Mammary epithelial cell (primary cell): ENCODE results near the gene TELO2.

Experiments
- EZH2 ChIP-seq: IDR thresholded peaks from 2 replicates; pipeline ENCODE4 v1.6.1; 2012; ENCODE audit warnings: low read length, inconsistent platforms, borderline replicate concordance
- TF ChIP-seq, protein P1 (sequence below), 2 donors: IDR thresholded peaks in 1 of 2; conservative IDR thresholded peaks in 1 of 2; 2 replicates each; pipeline ENCODE4 v1.5.1; 2011 to 2012; ENCODE audit warnings: inconsistent platforms in 2 of 2, low read length in 2 of 2, mild to moderate bottlenecking in 2 of 2, control low read depth in 1 of 2, low read depth in 1 of 2; ENCODE audit not compliant: insufficient read depth in 1 of 2; ENCODE audit errors: extremely low read depth in 1 of 2

DNA sequence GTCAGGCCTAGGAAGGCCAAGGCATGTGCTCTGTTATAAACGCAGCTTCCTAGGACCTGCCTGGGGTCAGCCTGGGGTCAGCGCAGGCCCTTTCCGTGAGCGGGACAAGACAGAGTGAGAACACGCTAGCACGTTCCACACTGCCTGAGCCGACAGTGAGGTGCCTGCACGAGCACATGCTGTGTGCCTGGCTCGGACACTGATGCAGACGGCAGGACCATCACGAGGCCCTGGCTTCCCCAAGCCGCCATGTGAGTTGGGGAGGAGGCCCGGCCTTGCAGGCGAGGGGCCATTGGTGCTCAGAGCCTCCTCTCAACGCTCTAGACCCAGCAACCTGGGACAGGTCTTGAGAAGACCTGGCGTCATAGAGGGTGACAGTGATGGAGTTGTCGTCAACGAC is 49.4 kb downstream of the TELO2 start:
- TF ChIP-seq, protein P1, sequence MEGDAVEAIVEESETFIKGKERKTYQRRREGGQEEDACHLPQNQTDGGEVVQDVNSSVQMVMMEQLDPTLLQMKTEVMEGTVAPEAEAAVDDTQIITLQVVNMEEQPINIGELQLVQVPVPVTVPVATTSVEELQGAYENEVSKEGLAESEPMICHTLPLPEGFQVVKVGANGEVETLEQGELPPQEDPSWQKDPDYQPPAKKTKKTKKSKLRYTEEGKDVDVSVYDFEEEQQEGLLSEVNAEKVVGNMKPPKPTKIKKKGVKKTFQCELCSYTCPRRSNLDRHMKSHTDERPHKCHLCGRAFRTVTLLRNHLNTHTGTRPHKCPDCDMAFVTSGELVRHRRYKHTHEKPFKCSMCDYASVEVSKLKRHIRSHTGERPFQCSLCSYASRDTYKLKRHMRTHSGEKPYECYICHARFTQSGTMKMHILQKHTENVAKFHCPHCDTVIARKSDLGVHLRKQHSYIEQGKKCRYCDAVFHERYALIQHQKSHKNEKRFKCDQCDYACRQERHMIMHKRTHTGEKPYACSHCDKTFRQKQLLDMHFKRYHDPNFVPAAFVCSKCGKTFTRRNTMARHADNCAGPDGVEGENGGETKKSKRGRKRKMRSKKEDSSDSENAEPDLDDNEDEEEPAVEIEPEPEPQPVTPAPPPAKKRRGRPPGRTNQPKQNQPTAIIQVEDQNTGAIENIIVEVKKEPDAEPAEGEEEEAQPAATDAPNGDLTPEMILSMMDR (conservative IDR thresholded peaks at IDR 0.05 in 1 of 2, IDR thresholded peaks at IDR 0.05 in 1 of 2; ENCODE audit: extremely low read depth in 1 of 2, insufficient read depth in 1 of 2, low read depth in 1 of 2, low read length in 2 of 2), result no peak
- TF ChIP-seq EZH2, result no peak
